GM12873 (cell line): Measurements from ENCODE around the gene CC2D2B.

ENCODE experiments used
- TF ChIP-seq, protein P1 (sequence below): IDR thresholded peaks from 2 replicates; pipeline ENCODE4 v1.5.1; 2012; ENCODE audit warnings: low read depth, mild to moderate bottlenecking, moderate library complexity, low read length, control low read depth; ENCODE audit not compliant: insufficient read depth; ENCODE audit errors: missing control alignments

Gene CC2D2B, protein sequence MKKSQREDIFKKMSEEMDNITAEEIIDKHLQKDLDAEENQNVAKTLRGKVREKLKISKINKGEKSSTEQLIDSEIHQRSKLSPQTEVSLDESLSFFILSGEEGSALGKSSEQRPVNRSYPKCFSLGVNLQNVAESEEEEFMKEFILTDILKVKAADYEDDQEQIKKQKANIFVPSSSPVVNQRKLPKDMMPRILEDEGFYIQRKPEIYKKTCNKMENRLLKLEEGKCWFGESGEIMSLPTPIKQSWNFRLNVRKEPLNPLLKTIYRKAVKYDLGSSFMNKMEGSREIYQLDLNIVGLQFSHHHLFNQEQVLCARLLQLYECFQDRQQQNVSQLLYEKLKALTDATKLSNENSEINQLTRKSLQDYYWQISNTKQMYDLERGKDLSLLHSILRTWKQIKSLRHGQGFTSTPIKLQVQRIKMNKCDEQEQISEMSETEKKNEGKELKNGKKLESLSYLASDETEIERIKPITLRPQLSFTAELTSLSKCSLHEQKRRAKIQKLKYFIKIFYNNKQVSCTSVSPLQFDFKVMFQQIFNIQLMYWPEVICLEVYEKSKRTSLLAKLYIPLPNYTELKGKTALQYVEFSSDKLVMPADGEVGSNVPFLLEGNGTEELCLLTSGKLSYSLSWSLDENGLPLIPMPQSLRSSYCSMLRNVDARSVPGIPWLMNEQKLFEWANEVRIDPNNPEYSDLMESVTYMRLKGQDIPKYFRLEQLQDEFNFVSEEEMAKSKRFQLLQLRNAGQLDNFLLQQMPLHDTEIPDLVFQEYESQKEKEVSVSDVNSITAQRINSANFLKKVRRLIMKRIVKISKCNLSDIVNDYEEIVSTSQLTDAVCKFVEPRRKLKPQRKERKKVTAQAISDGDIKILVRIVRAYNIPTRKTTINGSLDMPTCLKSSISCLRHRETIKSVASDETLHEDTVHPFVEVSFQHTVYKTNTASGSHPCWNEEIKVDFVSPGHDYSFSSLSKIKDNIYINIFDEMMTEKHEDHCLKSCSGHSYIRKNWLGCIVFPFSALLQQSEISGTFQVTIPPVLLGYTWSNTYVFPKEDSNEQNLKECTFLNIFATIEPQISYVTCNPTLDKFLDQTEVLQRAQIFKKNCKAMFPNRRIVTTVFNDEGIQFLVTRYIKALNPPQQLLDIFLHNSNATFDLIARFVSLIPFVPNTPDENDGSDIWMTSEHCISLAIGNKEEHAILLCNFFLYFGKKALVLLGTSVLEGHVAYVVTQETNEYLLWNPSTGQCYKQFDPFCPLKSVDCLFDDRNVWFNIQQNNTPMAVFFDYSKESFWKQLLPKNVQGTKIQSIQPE (N-terminal part only)

GRCh38 chr10:95907456-95908253, at the start of gene CC2D2B:
CC2D2B (plus strand) TSS chr10:95907975; CDS start chr10:95911324, 3,349 bp downstream.
- TF ChIP-seq, protein P1, sequence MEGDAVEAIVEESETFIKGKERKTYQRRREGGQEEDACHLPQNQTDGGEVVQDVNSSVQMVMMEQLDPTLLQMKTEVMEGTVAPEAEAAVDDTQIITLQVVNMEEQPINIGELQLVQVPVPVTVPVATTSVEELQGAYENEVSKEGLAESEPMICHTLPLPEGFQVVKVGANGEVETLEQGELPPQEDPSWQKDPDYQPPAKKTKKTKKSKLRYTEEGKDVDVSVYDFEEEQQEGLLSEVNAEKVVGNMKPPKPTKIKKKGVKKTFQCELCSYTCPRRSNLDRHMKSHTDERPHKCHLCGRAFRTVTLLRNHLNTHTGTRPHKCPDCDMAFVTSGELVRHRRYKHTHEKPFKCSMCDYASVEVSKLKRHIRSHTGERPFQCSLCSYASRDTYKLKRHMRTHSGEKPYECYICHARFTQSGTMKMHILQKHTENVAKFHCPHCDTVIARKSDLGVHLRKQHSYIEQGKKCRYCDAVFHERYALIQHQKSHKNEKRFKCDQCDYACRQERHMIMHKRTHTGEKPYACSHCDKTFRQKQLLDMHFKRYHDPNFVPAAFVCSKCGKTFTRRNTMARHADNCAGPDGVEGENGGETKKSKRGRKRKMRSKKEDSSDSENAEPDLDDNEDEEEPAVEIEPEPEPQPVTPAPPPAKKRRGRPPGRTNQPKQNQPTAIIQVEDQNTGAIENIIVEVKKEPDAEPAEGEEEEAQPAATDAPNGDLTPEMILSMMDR, result peak; percentile 5

GRCh38 chr10:95860166-95860940, 47.4 kb upstream of the CC2D2B start:
- TF ChIP-seq, protein P1, result no peak

GRCh38 chr10:95861386-95861785, 46.4 kb upstream of the CC2D2B start:
- TF ChIP-seq, protein P1, result no peak

DNA sequence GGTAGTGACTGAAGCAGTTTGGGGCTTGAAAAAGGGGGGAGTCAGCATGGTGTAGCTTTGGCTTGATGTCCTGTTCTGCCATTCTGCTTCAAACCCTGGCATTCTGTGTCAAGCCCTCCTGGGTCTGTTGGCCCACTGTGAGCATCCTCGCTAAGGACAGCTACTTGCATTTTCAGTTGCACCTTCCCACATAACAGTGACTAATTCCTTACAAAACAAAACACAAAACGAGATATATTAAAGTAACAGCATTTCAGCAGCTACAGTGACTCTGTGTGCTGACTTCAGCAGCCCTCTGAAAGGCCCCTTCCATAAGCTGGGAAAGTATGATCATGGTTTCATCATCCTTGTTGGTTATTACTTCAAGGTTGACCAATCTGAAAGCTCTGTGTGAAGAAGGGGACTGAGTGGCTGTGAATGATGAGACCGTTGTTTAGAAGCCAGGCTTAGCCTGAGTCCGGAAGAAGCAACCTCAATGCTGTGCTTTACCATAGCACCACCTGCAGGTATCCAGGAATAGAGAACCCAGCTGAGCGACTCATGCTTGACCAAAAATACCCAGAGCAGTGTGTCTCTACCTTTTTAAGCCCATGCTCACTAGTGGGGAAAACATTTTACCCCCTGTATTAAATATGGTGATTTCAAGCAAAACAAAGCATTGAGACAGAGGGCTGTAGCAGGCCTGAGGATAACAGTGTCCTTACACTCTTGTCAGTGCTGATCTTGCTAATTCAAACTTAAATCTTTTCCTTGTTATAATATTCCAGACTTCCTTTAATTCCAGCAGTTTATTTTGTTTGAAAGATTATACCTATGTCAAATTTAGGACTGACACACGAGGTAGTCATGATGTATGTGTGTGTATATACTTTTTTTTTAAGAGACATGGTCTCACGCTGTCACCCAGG, 42.6 kb upstream of the CC2D2B start:
- TF ChIP-seq, protein P1, result peak; percentile 77

DNA sequence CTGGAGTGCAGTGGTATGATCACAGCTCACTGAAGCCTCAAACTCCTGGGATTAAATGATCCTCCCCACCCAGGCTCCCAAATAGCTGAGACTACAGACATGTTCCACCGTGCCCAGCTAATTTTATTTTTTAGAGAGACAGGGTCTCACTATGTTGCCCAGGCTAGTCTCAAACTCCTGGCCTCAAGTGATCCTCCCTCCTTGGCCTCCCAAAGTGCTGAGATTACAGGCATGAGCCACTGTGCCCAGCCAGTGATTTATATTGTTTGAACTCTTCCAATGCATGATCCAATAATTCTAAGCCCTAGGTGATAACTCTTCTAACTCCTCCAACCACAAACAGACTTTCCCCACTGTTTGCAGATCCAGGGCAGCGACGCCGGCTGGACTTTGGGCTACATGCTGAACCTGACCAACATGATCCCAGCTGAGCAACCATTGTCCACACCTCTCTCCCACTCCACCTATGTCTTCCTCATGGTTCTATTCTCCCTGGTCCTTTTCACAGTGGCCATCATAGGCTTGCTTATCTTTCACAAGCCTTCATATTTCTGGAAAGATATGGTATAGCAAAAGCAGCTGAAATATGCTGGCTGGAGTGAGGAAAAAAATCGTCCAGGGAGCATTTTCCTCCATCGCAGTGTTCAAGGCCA, 41.8 kb upstream of the CC2D2B start:
- TF ChIP-seq, protein P1, result no peak
